HCT116 (cell line): ENCODE data around the gene RSRC1. TPM values are rescaled to one million over a fixed set of nuclear protein-coding genes. Genes with fewer than 3 reads are reported as not detected.

Experiments used
- ATAC-seq: fragments of 200-7000 bp; cut with Tn5 transposase; 2 replicates; pipeline ENCODE4 v1.9.1; 2020; ENCODE audit warnings: mild to moderate bottlenecking, moderate library complexity
- BruUV-seq: library from RNA; stranded (reverse); fragments of 400-500 nt; replicated peaks from 2 replicates; lab custom pipeline; 2021; lab: Mats Ljungman, UMichigan
- CTCF ChIA-PET: fragments of 300-600 bp; sonication (Branson Sonifier 250); formaldehyde crosslinking; loops from one replicate; lab custom pipeline; 2021; ENCODE audit warnings: antibody characterized with exemption; lab: Charles Lee
- POLR2A ChIA-PET: fragments of 300-600, 350-600 bp; sonication (Branson Sonifier 250); formaldehyde crosslinking; loops from one replicate; lab custom pipeline; 2021; ENCODE audit warnings: antibody characterized with exemption; lab: Charles Lee
- RAD21 ChIA-PET, 2 experiments: fragments of 300-600 bp; sonication (Branson Sonifier 250); formaldehyde crosslinking; loops; one replicate each; lab custom pipeline; 2023; ENCODE audit warnings: low total read pairs in 2 of 2; ENCODE audit not compliant: uncharacterized antibody in 2 of 2, unreplicated experiment in 2 of 2, low non-redundant PET in 1 of 2; lab: Charles Lee
- DNase-seq: peaks from one replicate; pipeline ENCODE4 v3.0.0-alpha.2; 2010; ENCODE audit warnings: low read depth, low spot score
- H2AFZ ChIP-seq: fragments of 200-600 bp; shearing (Covaris generic), sonication (generic); 2 replicates; pipeline ENCODE4 v1.6.1; 2017; ENCODE audit warnings: low read depth, mixed run types, mixed read lengths, antibody characterized with exemption, low read length; ENCODE audit not compliant: poor library complexity, severe bottlenecking
- H3K27ac ChIP-seq: 2 replicates; pipeline ENCODE4 v1.5.1; 2012; ENCODE audit warnings: low read depth, low read length
- H3K27me3 ChIP-seq: fragments of 200-600 bp; sonication (generic); 2 replicates; pipeline ENCODE4 v1.6.1; 2016; ENCODE audit warnings: mixed run types, low read length, mixed read lengths; ENCODE audit not compliant: insufficient read depth
- H3K36me3 ChIP-seq, 2 experiments: fragments of 200-500 bp in 1 of 2; fragments of 200-600 bp in 1 of 2; sonication (Bioruptor generic) in 1 of 2; sonication (generic) in 1 of 2; 2 replicates each; pipeline versions ENCODE4 v1.5.1 to v1.6.1; 2014 to 2016; ENCODE audit warnings: low read length in 2 of 2, inconsistent platforms in 1 of 2, mixed read lengths in 1 of 2, mixed run types in 1 of 2; ENCODE audit not compliant: insufficient read depth in 2 of 2, control insufficient read depth in 1 of 2
- H3K4me1 ChIP-seq, 2 experiments: fragments of 200-600 bp in 1 of 2; sonication (generic) in 1 of 2; 2 replicates each; pipeline versions ENCODE4 v1.5.1 to v1.6.1; 2012 to 2017; ENCODE audit warnings: low read length in 2 of 2, inconsistent platforms in 1 of 2, mild to moderate bottlenecking in 1 of 2, mixed read lengths in 1 of 2, mixed run types in 1 of 2, moderate library complexity in 1 of 2; ENCODE audit not compliant: insufficient read depth in 2 of 2, control insufficient read depth in 1 of 2
- H3K4me2 ChIP-seq: fragments of 200-600 bp; sonication (generic); 2 replicates; pipeline ENCODE4 v1.6.1; 2017; ENCODE audit warnings: mixed run types, low read length, mixed read lengths
- H3K4me3 ChIP-seq, 2 experiments: fragments of 200-600 bp in 1 of 2; sonication (generic) in 1 of 2; replicated peaks in 1 of 2; 2 replicates each; pipeline ENCODE4 v1.5.1; 2011 to 2016; ENCODE audit warnings: low read length in 2 of 2, control low read depth in 1 of 2, low read depth in 1 of 2, mild to moderate bottlenecking in 1 of 2, mixed read lengths in 1 of 2, mixed run types in 1 of 2
- H3K79me2 ChIP-seq: fragments of 200-600 bp; sonication (generic); 2 replicates; pipeline ENCODE4 v1.6.1; 2017; ENCODE audit warnings: mild to moderate bottlenecking, mixed run types, low read length, moderate library complexity, mixed read lengths; ENCODE audit not compliant: insufficient read depth
- H3K9ac ChIP-seq: fragments of 200-600 bp; sonication (generic); 2 replicates; pipeline ENCODE4 v1.6.1; 2016; ENCODE audit warnings: low read length, mixed read lengths
- H3K9me2 ChIP-seq: fragments of 200-600 bp; sonication (generic), shearing (Covaris generic); 2 replicates; pipeline ENCODE4 v1.6.1; 2017; ENCODE audit warnings: mixed run types, mild to moderate bottlenecking, moderate library complexity; ENCODE audit not compliant: insufficient read depth
- H3K9me3 ChIP-seq, 2 experiments: fragments of 200-500 bp in 1 of 2; fragments of 200-600 bp in 1 of 2; sonication (Bioruptor generic) in 1 of 2; sonication (generic) in 1 of 2; 2 replicates each; pipeline ENCODE4 v1.6.1; 2014 to 2017; ENCODE audit warnings: low read length in 2 of 2, mixed read lengths in 2 of 2, inconsistent platforms in 1 of 2, low read depth in 1 of 2, mild to moderate bottlenecking in 1 of 2, mixed run types in 1 of 2, moderate library complexity in 1 of 2; ENCODE audit not compliant: control insufficient read depth in 1 of 2, insufficient read depth in 1 of 2
- H4K20me1 ChIP-seq: fragments of 200-600 bp; sonication (generic), shearing (Covaris generic); 2 replicates; pipeline ENCODE4 v1.6.1; 2017; ENCODE audit warnings: mixed run types, mild to moderate bottlenecking, moderate library complexity; ENCODE audit not compliant: insufficient read depth
- EGR1 ChIP-seq: IDR thresholded peaks from 2 replicates; pipeline ENCODE4 v1.6.1; 2012; ENCODE audit warnings: low read depth
- ELF1 ChIP-seq: IDR thresholded peaks from 2 replicates; pipeline ENCODE4 v1.6.1; 2012; ENCODE audit warnings: low read depth, borderline replicate concordance
- EZH2 ChIP-seq: fragments of 200-600 bp; sonication (generic); IDR thresholded peaks from 2 replicates; pipeline ENCODE4 v1.6.1; 2017; ENCODE audit warnings: antibody characterized with exemption, mixed run types
- EZH2phosphoT487 ChIP-seq: fragments of 200-600 bp; IDR thresholded peaks from 2 replicates; pipeline ENCODE4 v1.6.1; 2018; ENCODE audit warnings: antibody characterized with exemption, borderline replicate concordance
- JUND ChIP-seq: IDR thresholded peaks from 2 replicates; pipeline ENCODE4 v1.6.1; 2012
- RAD21 ChIP-seq: IDR thresholded peaks from 2 replicates; pipeline ENCODE4 v1.6.1; 2012; ENCODE audit warnings: low read depth, mild to moderate bottlenecking
- REST ChIP-seq: IDR thresholded peaks from 2 replicates; pipeline ENCODE4 v1.6.1; 2012; ENCODE audit warnings: low read depth
- SIN3A ChIP-seq: IDR thresholded peaks from 2 replicates; pipeline ENCODE4 v1.6.1; 2012; ENCODE audit warnings: low read depth
- SP1 ChIP-seq: IDR thresholded peaks from 2 replicates; pipeline ENCODE4 v1.6.1; 2012; ENCODE audit warnings: low read depth
- SRF ChIP-seq: IDR thresholded peaks from 2 replicates; pipeline ENCODE4 v1.6.1; 2012; ENCODE audit warnings: low read depth
- ZBTB33 ChIP-seq: IDR thresholded peaks from 2 replicates; pipeline ENCODE4 v1.6.1; 2011; ENCODE audit warnings: mild to moderate bottlenecking, low read length, moderate library complexity; ENCODE audit not compliant: insufficient replicate concordance; ENCODE audit errors: extremely low read depth
- intact Hi-C: fragments of 100-400 bp; cut with micrococcal nuclease; formaldehyde crosslinking; loops from 2 replicates; pipeline ENCODE4 v1.10.0; 2022
- total RNA-seq: library from RNA; stranded (reverse); gene quantifications from one replicate; pipeline ENCODE4 v1.2.1, GENCODE V29; 2021; ENCODE audit not compliant: unreplicated experiment

The RSRC1 gene
- total RNA-seq, 1 experiment from 2014 or later, result 37.1 TPM

DNA sequence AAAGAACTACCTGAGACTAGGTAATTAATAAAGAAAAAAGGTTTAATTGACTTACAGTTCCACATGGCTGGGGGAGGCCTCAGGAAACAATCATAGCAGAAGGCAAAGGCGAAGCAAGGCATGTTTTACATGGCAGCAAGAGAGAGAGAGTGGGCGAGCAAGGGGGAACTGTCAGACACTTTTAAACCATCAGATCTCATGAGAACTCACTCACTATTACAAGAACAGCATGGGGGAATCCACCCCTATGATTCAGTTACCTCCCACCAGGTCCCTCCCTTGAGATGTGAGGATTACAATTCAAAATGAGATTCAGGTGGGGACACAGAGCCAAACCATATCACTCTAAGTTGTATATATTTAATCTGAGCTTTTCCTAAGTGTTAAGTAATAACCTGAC is 382.1 kb downstream of the RSRC1 start:
- Histone ChIP-seq H2AFZ (no peak overlapping the region), H3K4me1 (no peaks in the 10 kb centered on the region), H4K20me1 (no peaks in the 10 kb centered on the region), H3K9me3 (no peaks in the 10 kb centered on the region), H3K79me2 (no peaks in the 10 kb centered on the region), H3K27ac (no peak overlapping the region), H3K9ac (no peak overlapping the region), H3K9me2 (no peaks in the 10 kb centered on the region), H3K4me2 (no peak overlapping the region), H3K27me3 (no peaks in the 10 kb centered on the region), H3K4me3 (no peak overlapping the region), H3K36me3 (no peaks in the 10 kb centered on the region)
- ATAC-seq, result no peak
- POLR2A ChIA-PET, result no interaction called here
- CTCF ChIA-PET, result no interaction called here
- no peak for DNase-seq
- TF ChIP-seq EZH2 (no peak), ELF1 (no peak), RAD21 (no peak), JUND (no peak), EZH2phosphoT487 (no peak), ZBTB33 (no peak), SP1 (no peak), SIN3A (no peak), EGR1 (no peak), REST (no peak), SRF (no peak)
- no TSS peak for BruUV-seq
- intact Hi-C loops, result no loop called here
- RAD21 ChIA-PET, result no interaction called here
